PC-9 (cell line): ENCODE measurements around the gene CD44.

ENCODE experiments used
- CTCF ChIP-seq: fragments of 200-600 bp; sonication (generic); conservative IDR thresholded peaks from 2 replicates; pipeline ENCODE4 v1.6.1; 2017; ENCODE audit warnings: mixed run types, antibody characterized with exemption, mild to moderate bottlenecking, moderate library complexity
- EZH2 ChIP-seq: fragments of 200-600 bp; sonication (generic); IDR thresholded peaks from 2 replicates; pipeline ENCODE4 v1.8.0; 2017; ENCODE audit warnings: antibody characterized with exemption, low read depth

GRCh38 chr11:35090125-35090524, 48.8 kb upstream of the CD44 start:
- TF ChIP-seq CTCF (no peak), EZH2 (no peak)
